Epithelial cell of proximal tubule (primary cell): ENCODE measurements around the gene IKZF1. TPM values are rescaled to one million over a fixed set of nuclear protein-coding genes. Genes with fewer than 3 reads are reported as not detected.

Source experiments
- DNase-seq: peaks from one replicate; pipeline ENCODE4 v3.0.0-alpha.2; 2011; ENCODE audit warnings: low read depth
- H3K4me3 ChIP-seq: 2 replicates; pipeline ENCODE4 v1.5.1; 2011; ENCODE audit warnings: low read depth, mild to moderate bottlenecking, low read length
- total RNA-seq: library from RNA; depleted of rRNA; stranded (reverse); fragments of >200 nt; gene quantifications from 2 replicates; pipeline ENCODE4 v1.2.3, GENCODE V29; 2015
- TF ChIP-seq, protein P1 (sequence below): conservative IDR thresholded peaks from 2 replicates; pipeline ENCODE4 v1.5.1; 2012; ENCODE audit warnings: low read depth, mild to moderate bottlenecking, low read length

The IKZF1 gene
- total RNA-seq, 1 donor from 2014 or later: not detected

DNA sequence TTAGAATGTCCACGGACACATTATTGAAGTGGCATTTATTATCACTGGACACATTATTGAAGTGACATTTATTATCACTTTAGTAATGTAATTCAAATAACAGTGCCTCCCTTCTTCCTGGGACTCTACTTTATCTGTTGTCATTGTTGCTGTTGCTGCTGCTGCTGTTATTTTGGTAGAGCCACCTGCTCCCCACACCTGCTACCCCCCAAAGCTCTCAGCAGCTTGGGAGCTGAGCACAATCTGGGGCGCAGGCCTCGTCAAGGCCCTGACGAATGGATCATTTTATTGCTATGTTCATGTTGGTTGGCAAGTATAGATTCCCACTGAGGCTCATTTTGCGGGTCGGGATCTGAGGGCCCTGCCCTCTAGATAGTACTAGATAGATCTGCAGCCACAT is 120.8 kb downstream of the IKZF1 start:
- TF ChIP-seq, protein P1, sequence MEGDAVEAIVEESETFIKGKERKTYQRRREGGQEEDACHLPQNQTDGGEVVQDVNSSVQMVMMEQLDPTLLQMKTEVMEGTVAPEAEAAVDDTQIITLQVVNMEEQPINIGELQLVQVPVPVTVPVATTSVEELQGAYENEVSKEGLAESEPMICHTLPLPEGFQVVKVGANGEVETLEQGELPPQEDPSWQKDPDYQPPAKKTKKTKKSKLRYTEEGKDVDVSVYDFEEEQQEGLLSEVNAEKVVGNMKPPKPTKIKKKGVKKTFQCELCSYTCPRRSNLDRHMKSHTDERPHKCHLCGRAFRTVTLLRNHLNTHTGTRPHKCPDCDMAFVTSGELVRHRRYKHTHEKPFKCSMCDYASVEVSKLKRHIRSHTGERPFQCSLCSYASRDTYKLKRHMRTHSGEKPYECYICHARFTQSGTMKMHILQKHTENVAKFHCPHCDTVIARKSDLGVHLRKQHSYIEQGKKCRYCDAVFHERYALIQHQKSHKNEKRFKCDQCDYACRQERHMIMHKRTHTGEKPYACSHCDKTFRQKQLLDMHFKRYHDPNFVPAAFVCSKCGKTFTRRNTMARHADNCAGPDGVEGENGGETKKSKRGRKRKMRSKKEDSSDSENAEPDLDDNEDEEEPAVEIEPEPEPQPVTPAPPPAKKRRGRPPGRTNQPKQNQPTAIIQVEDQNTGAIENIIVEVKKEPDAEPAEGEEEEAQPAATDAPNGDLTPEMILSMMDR: no peak
- no peak overlapping the region for H3K4me3 ChIP-seq
- DNase-seq: no peak

DNA sequence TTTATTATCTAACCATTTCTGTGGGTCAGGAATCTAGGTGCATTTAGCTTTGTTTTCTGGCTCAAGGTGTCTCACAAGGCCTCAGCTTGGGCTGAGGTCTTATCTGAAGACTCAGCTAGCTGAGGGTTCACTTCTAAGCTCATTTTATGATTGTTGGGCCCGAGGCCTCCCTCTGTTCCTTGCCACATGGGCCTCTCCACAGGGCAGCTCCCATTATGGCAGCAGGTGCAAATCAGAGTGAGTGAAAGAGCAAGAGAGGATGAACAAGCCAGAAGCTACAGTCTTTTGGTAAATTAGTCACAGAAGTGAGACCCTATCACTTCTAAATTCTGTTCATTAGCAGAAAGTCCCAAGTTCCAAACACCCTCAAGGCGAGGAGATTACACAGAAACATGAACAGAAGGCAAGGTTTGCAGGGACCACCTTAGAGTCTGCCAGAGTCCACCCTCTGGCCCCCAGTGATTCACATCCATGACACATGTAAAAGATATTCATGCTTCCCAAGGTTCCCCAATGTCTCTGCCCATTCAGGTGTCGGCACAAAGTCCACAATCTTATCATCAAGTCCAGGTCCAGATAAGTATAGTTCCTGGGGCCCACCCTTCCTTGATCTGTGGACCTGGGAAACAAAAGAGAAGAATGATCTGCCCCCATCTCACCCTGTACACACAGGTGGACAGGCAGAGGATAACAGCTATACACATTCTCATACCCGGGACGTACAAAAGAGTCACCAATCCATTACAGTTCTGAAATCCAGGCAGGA is 121.9 kb downstream of the IKZF1 start:
- TF ChIP-seq, protein P1: no peak
- DNase-seq: no peak
- no peak overlapping the region for H3K4me3 ChIP-seq

DNA sequence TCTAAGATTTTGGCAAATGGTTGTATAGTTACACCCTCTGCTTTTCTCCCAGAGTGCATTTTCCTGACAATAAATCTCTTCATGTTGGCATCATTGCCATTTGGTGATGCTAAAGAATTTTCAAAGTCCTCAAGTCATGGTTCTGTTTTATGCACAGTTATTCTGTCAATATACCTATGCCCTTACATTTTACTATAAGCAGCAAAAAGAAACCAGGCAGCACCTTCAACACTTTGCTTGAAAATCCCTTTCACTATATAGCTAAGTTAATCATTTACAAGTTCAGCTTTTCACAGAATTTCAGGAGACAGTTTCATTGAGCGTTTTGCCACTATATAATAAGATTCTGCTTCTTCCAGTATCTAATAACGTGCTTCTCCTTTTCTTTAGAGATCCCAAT is 123.0 kb downstream of the IKZF1 start:
- TF ChIP-seq, protein P1: no peak
- no peak for DNase-seq
- H3K4me3 ChIP-seq: no peak overlapping the region

DNA sequence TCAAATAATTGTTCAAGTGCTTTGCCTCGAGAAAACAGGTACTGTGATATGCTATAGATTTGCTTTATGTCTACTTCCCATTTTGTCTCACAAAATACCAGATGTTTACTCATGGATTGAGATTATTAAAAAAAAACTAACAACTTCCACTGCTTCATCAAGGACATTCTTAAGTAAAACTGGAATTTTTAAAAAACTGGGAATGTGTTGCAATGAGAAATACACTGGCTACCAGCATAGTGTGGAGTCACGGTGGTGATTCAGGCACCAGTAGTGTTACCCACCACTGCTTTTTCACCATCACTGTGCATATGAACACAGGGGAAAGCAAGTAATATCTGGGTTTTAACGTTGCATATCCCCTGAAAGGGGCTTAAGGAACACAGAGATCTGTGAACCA is 124.4 kb downstream of the IKZF1 start:
- TF ChIP-seq, protein P1: no peak
- no peak overlapping the region for H3K4me3 ChIP-seq
- DNase-seq: no peak

DNA sequence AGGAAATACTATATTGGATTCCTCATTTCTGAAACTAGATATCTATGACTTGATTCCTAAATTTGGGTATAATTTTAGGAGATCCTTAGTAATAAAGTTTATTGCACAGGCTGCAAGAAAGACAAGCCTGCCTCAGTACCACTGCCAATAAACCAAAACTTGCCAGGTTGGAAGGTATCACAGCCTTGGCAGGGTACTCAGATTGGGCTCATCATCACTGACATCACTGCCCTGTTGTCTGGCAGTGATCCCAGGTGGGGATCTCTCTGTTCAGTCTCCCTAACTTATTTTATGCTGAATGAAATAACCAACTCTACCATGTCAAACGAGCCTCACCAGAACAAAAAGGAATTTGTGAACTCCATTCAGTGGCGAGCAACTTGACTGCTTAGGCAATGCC is 126.8 kb downstream of the IKZF1 start:
- TF ChIP-seq, protein P1: no peak
- no peak for DNase-seq
- H3K4me3 ChIP-seq: no peak overlapping the region

DNA sequence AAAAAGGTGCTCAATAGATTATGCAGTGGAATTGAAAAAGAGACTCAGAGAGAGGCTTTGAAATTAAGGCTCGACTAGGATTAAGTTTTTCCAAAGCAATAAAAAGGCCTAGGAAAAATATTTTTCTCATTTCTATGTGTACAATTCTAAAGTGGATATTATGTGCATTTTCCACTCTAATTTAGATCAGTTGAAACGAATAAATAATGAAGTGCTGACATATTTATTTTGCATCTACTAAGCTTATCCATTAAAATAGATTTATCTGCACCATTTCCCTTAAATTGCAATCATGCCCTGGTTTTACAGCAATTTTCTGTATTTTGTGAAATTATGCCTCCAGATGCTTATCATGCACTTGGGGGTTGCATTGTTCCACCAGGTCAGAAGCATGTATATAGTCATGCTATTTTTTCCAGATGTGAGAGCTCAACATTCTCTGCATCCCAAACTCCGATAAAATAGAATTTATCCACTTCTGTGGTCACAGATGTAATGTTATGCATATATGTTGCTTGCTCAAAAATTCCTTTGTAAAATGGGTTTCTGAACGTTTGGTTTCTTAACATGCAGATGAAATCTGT is 127.3 kb downstream of the IKZF1 start:
- TF ChIP-seq, protein P1: no peak

More for the DNA sequence above, 127.3 kb downstream of the IKZF1 start:
- H3K4me3 ChIP-seq: no peak overlapping the region
- DNase-seq: no peak
